Testis (tissue), 2 donors: ENCODE results near the gene ZXDA.

Experiments used
- CTCF ChIP-seq, 3 experiments: fragments of 450-650 bp in 2 of 3; fragments of 200-600 bp in 1 of 3; sonication (generic) in 1 of 3; IDR thresholded peaks; one replicate each; pipeline ENCODE4 v1.5.1; 2016 to 2019; ENCODE audit warnings: antibody characterized with exemption in 3 of 3, mild to moderate bottlenecking in 2 of 3, moderate library complexity in 1 of 3
- POLR2A ChIP-seq: fragments of 450-650 bp; IDR thresholded peaks from one replicate; pipeline ENCODE4 v1.6.1; 2017; ENCODE audit warnings: antibody characterized with exemption, mild to moderate bottlenecking, moderate library complexity

- TF ChIP-seq CTCF (IDR thresholded peaks at IDR 0.05), result no peak
- TF ChIP-seq POLR2A, result no peak
Observed at GRCh38 chrX:57929373-57929772, 19.1 kb upstream of the ZXDA start.
